Left renal cortex interstitium (tissue), 4 donors: ENCODE data around the gene MDK. TPM values are rescaled to one million over a fixed set of nuclear protein-coding genes. Genes with fewer than 3 reads are reported as not detected.

ENCODE experiments used
- DNase-seq, 4 donors: peaks; one replicate each; pipeline ENCODE4 v3.0.0-alpha.2; 2013; ENCODE audit warnings: low read depth in 4 of 4, low spot score in 2 of 4, missing footprints in 1 of 4
- polyA plus RNA-seq, 4 donors: library from polyadenylated mRNA; unstranded; fragments of 120-200 nt; gene quantifications; one replicate each; pipeline ENCODE4 v1.2.1, GENCODE V29; 2013; ENCODE audit not compliant: insufficient read length in 4 of 4

The MDK gene
- polyA plus RNA-seq, 4 donors, result 690 to 1,120 (median 845) TPM

DNA sequence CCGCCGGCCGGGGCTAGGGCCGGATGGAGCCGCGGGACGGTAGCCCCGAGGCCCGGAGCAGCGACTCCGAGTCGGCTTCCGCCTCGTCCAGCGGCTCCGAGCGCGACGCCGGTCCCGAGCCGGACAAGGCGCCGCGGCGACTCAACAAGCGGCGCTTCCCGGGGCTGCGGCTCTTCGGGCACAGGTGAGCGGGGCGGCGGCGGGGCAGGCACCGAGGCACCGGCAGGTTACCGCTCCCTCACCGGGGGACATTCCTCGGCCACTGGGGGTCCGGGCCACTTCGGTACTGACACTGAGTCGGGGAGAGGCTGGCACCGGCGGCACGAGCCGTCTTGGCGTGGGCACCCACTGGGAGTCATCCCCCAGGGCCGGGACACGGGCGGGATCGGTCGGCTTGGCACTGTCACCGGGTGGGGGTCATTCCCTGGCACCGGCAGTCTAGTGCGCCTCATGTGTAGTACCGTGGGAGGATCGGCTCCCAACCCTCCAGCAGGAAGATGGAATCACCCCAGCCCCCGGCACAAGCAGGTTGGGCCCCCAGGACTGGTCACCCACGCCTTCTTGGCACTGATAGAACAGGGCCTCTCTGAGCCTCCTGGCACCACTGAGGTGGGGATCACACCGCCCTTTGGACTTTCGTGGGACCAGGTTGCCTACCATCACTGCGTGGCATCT is 33.7 kb upstream of the MDK start:
- DNase-seq, result no peak

DNA sequence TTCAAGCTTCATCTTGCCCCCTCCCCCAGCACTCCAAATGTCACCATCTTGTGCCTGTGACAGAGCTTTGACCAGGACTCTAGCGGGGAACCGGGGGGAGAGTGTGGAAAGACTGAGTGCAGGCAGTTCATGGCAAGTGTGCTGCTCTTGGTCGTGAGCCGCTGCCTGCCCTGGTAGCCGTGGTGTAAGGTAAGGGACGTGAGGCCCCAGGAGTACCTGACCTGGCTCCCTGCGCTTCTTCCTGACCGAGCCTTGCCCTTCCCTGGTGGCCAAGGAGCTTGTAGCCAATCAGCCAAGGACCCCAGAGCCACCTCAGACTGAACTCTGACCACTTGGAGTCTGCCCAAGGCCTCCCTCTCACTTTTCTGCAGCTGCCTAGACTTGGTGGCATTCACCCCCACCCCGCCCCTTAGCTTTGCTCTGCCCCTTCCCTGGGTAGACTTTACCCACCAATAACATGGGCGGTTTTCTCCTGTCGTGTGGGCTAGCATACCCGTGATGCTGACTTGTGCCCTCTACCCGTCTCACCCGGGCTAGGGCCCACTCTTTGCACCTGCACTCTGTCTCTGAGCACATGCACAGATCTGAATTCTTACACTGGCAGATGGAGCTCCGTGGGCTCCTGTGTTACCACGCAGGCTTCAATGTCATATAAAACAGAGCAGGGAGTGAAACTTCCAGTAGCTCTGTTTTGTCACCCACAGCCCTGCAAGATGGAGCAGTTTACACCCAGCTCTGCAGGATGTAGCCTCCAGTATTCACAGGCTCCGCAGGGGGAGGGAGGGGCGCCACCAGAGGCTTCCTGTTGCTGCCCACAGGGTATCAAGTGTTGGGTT is 32.7 kb upstream of the MDK start:
- no peak for DNase-seq

DNA sequence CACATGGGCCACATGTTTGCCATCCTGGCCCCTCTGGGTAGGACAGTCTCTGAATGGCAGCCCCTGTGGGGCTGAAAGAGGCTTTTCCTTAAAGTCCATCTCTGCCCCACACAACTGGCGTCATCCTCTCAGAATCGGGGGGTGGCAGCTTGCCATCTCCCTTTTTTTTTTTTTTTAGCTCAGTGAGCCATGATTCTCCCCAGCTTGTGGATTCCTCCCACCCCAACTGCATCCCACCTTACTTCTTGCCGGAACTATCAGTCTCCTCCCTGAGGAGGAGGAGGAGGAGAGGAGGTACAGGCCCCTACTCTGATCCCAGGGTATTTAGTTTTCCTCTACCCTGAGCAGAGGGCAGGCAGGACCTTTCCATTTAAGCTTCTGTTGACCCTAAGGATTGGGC is 30.8 kb upstream of the MDK start:
- no peak for DNase-seq

DNA sequence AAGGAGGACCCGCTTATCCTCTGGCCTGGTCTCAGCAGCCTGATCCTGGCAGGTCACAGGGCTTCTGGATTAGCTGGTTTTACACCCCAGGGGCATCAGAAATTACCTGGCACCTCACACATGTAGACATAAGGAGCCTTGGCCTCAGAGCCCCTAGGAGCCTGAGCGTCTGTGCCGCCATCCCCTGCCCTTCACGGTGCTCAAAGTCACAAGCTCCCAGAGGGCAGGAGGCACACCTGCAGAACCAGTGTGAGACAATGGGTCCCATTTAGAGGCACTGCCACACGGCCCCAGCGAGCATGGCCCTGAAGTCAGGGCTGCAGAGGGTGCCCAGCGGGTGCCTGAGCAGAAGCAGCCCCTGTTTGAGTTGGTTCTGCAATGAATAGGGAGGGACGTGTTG is 30.3 kb upstream of the MDK start:
- no peak for DNase-seq

GRCh38 chr11:46351606-46352005 is 29.9 kb upstream of the MDK start:
- no peak for DNase-seq

GRCh38 chr11:46352063-46352841 is 29.2 kb upstream of the MDK start:
- no peak for DNase-seq

DNA sequence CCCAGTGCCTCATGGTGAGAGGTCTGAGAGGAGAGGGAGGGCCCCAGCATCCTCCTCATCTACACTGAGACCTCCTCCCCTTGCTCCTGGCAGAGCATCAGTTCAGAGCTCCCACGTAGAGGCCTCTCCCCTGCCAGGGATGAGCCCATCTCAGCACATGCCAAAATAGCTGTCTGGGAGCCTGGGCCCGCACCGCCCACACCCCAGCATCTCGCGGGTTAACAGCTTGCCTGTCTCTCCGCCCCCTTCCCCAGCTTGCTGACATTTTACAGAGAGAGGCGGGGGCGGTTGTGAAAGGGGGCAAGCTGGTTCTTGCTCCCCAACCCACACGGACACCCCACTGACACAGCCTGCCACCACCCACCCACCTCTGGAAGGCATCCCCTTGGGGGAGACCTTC is 27.8 kb upstream of the MDK start:
- no peak for DNase-seq

DNA sequence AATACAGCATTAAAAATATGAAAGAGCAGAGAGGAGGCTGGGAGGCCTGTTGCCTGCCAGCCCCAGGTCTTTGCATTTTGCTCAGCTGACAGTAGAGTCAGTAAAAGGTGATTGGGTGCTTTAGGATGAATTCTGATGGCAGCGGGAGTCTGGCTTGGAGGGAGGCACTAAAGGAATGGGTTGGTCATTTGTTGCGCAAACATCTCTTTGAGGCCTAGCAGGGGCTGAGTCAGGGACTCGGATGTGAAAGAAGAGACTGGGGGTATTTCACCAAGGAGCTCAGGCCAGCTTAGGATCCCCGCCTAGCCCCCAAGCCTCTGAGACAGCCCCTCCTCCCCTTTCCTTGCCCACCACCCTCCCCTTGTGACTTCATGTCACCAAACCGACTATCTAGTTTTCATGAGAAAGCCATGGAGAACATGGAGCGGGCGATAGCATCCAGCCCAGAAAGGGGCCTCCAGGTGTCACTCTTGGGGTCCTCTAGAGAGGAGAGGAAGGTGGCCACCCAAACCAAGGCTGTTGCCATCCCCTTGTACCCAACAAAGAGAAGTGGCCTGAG is 24.5 kb upstream of the MDK start:
- no peak for DNase-seq

DNA sequence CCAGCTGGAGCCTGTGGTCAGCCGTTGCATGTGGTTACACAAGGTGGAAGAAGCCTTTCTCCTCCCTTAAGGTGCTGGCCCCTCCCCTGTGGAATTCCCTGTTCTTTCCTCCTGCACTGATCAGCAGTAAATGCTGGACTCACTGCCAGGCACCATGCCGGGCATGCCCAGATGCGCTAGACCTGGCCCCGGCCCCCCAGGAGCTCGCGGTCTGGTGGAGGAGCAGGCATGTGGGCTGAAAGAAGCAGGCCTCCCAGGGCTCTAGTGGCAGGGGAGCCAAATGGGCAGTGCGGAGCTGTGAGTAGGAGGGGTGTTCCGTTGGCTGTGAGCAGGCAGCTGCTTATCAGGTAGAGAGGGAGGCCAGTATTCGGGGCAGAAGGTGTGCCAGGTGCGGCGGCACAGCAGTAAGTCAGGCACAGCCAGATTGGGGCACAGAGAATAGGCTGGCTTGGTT is 24.0 kb upstream of the MDK start:
- no peak for DNase-seq

DNA sequence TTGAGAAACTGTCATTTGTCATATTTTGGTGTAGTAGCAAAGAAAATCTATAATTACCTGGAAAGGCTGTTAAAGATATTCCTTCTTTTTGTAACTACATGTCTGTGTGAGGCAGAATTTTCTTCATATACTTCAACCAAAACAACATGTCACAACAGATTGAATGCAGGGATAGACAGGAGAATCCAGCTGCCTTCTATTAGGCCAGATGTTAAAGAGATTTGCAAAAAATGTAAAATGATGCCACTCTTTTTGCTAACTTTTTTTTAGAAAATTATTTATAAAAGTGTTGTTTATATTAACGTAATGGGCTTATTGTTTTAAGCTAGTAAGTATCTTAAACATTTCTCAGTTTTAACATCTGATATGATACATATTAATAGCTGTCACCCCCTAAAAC is 21.5 kb upstream of the MDK start:
- DNase-seq, result no peak

DNA sequence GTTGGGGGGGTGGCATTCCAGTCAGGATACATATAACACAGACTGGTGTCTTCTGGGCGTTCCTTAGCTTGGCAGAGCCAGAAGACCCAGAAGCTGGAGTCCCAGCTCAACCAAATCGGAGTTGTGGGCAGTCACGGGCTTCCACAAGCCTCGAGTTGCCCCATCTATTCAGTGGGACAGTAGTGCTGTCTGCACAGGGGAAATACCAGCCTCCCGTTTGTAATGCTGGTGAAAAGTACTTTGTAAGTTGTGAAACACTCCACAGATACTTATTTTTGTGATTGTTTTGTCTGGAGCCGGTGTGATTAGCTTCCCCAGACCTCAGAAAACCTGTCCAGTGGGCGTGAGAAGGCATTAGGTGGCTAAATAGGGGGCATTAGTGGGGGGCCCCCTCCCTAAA is 20.6 kb upstream of the MDK start:
- no peak for DNase-seq

- DNase-seq, result no peak
These were observed 19.9 kb upstream of the MDK start for GRCh38 chr11:46361283-46362155.

GRCh38 chr11:46362156-46363030 is 19.1 kb upstream of the MDK start:
- DNase-seq, result no peak

- no peak for DNase-seq
These were observed 18.4 kb upstream of the MDK start for GRCh38 chr11:46363031-46363407.

DNA sequence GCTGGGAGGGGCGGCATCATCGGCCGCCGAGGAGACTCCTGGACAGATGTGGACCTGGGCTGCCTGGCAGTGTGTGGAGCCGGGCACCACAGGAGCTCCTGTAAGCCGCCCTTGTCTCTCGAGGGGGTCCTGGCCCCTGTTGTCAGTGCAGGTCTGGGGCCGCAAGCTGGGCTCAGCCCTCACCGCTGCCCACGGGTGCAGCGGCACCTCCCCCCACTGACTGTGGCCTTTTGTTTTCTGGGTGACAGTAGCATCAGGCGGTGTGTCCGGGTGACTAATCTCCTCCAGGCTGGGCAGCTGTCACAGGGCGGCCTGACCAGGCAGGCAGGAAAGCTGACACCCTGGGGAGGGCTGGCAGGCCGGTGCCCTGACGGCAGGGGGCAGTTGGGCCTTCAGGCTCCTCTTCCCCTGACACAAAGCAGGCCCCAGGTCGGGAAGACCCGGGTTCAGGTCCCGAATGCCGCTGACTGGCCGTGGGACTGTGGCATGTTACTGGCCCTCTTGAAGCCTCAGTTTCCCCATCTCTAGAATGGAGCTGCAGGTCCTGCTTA is 17.9 kb upstream of the MDK start:
- no peak for DNase-seq

GRCh38 chr11:46364056-46364455 is 17.4 kb upstream of the MDK start:
- no peak for DNase-seq

GRCh38 chr11:46364791-46365190 is 16.7 kb upstream of the MDK start:
- DNase-seq, result no peak

DNA sequence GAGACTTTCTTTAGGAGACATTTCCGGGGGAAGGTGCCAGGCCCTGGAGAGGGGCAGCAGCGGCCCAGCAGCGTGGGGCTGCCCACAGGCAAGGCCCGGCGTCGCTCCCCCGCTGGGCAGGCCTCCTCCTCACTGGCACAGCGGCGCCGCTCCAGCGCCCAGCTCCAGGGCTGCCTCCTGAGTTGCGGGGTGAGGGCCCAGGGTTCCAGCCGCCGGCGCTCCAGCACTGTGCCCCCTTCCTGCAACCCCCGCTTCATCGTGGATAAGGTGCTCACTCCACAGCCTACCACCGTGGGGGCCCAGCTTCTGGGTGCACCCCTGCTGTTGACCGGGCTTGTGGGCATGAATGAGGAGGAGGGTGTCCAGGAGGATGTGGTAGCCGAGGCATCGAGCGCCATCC is 15.2 kb upstream of the MDK start:
- DNase-seq, result no peak

GRCh38 chr11:46366661-46367161 is 14.8 kb upstream of the MDK start:
- no peak for DNase-seq
